Ectodermal cell (in vitro differentiated cells): Measurements from ENCODE around the gene UNC5A.

Experiments
- H3K27ac ChIP-seq: 2 replicates; pipeline ENCODE4 v1.7.0; 2013; ENCODE audit warnings: mild to moderate bottlenecking, low read depth, low read length; ENCODE audit not compliant: insufficient read depth, poor library complexity, severe bottlenecking
- H3K27me3 ChIP-seq: 2 replicates; pipeline ENCODE4 v1.7.0; 2013; ENCODE audit warnings: mild to moderate bottlenecking, low read length; ENCODE audit not compliant: insufficient read depth, control insufficient read depth, poor library complexity, severe bottlenecking
- H3K36me3 ChIP-seq: one replicate; pipeline ENCODE4 v1.7.0; 2013; ENCODE audit warnings: low read length; ENCODE audit not compliant: control insufficient read depth, insufficient read depth
- H3K4me1 ChIP-seq: one replicate; pipeline ENCODE4 v1.7.0; 2013; ENCODE audit warnings: low read length; ENCODE audit not compliant: control insufficient read depth, insufficient read depth
- H3K4me3 ChIP-seq: 2 replicates; pipeline ENCODE4 v1.7.0; 2013; ENCODE audit warnings: low read depth, low read length, control low read depth; ENCODE audit not compliant: insufficient read depth
- H3K9me3 ChIP-seq: 2 replicates; pipeline ENCODE4 v1.7.0; 2013; ENCODE audit warnings: mild to moderate bottlenecking, low read length, moderate library complexity; ENCODE audit not compliant: control insufficient read depth
- WGBS, 2 experiments: methylation state at CpG; one replicate each; pipeline ENCODE4 v1.1.7; 2013; ENCODE audit warnings: missing lambda C conversion rate in 2 of 2; 5-methylcytosine and 5-hydroxymethylcytosine counted together

The UNC5A gene

DNA sequence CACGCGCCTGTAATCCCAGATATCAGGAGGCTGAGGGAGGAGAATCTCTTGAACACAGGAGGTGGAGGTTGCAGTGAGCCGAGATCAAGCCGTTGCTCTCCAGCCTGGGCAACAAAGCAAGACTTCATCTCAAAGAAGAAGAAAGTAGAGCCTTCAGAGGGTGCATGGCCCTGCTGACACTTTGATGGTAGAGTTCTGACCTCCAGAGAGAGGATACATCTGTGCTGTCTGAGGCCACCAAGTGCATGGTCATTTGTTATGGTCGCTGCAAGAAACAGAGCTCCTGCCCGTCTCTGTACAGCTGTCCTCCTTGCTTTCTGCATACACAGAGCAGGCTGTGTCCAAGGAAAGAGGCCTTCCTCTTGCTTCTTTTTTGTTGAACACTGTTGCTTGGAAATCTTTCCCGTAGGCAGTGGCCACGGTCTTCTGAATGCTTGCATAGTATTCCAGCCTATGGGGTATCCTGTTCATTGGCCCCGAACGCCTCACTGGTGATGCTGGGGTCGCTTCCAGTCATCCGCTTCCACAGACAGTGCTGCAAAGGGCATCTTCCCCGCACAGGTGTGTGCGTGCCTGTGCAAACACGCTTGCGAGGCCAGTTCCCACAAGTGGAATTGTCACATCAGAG lies 36.8 kb upstream of the UNC5A start:
- 92 to 95% methylated on average over 16 of the region's 16 CpGs for WGBS, 2 experiments
- H3K4me1 ChIP-seq: no peaks in the 10 kb centered on the region
- H3K36me3 ChIP-seq: no peaks in the 10 kb centered on the region
- no peak overlapping the region for H3K4me3 ChIP-seq
- H3K27ac ChIP-seq: no peak overlapping the region
- H3K9me3 ChIP-seq: no peaks in the 10 kb centered on the region
- peaks cover 16% of the 10 kb centered on the region for H3K27me3 ChIP-seq

DNA sequence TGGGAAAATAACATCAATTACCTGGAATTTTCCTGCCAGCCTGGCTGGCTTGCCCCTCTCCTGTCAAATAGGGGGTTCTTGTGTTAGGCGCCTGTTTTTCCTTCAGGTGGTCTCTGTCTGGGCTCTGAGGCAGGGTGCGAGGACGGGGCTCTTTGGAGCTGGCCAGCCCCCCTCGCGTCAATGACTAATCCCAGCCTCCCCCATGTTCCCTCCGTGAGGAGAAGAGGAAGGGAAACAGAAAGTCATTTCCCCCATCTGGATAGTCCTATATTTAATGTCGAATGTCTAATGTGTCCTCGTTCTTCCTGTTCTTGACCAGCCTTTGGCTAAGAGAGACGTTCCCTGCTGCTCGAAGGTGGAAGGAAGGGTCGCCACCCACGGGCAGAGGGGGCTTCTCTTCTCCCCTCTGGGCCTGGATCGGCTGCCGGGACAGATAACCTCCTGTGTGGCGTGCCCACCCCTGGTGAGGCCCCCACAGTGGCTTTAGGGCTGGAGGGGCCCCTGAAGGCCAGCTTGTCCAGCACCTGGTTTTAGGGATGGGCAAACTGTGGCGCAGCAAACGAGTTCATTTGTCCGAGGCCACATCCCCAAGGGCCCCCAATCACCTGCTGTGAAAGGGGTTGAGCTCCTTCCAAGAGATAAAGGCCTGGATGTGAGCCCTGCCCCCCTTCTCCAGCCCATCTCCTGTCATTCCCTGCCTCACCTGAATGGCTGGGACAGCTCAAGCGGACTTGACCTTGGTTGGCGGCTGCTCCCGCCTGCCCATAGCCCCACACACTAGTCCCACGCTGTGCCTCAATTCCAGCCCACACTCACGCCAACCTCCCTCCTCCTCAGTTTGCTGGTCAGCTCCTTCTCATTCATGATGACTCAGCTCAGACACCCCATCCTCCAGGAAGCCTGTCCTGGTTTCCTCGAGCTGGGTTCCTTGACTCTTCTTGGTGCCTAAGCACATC lies 35.9 kb upstream of the UNC5A start:
- 47 to 51% methylated on average over 24 of the region's 24 CpGs for WGBS, 2 experiments
- peaks cover 16% of the 10 kb centered on the region for H3K27me3 ChIP-seq

DNA sequence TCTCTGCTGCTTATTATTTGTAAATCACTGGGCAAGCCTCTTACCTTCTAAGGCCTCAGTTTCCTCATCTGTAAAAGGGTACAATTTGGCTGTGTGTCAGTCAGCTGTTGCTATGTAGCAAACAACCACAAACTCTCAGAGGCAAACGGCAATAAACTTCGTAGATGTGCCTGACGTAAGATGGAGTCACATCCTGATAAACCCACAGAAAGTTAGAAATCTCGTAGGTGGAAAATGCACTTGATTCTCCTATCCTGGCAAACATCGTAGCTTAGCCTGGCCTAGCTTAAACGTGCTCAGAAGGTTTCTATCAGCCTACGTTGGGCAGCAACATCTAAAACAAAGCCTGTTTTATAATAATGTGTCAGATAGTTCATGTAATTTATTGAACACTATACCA lies 35.0 kb upstream of the UNC5A start:
- Histone ChIP-seq H3K27ac (no peak overlapping the region), H3K36me3 (no peaks in the 10 kb centered on the region), H3K4me1 (no peaks in the 10 kb centered on the region), H3K9me3 (no peaks in the 10 kb centered on the region), H3K4me3 (no peak overlapping the region), H3K27me3 (peaks cover 16% of the 10 kb centered on the region)
- WGBS, 2 experiments: 89 to 91% methylated on average over 7 of the region's 7 CpGs

More for the DNA sequence above, 35.9 kb upstream of the UNC5A start:
- Histone ChIP-seq H3K36me3 (no peaks in the 10 kb centered on the region), H3K4me1 (no peaks in the 10 kb centered on the region), H3K27ac (no peak overlapping the region), H3K9me3 (no peaks in the 10 kb centered on the region), H3K4me3 (no peak overlapping the region)

DNA sequence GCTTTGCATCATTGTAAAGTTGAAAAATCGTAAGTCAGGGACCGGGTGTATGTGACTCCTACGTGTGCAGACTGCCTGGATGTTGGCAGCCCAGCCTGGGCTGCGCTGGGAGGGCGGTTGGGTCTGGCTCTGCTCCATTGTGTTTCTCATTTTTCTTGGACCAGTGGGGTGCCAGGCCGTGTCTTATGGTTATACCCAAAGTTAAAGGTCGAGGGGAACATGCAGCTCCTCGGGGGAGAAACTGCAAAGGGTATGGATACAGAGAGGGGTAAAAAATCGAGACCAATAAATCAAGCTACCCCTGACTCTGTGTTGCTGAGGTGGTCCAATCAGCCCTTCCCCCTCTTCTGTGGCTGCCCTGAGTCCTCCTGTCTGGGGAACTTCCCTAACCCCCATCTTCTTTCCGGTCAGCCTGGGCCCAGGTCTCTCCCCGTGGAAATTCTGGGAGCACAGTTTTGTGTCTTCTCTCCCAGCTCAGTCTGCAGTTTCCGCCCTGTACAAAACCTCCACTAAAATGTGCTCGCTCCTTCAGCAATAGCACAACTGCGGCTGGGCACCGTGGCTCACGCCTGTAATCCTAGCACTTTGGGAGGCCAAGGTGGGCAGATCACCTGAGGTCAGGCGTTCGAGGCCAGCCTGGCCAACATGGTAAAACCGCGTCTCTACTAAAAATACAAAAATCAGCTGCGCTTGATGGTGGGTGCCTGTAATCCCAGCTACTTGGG lies 34.1 kb upstream of the UNC5A start:
- Histone ChIP-seq H3K27me3 (peaks cover 16% of the 10 kb centered on the region), H3K27ac (no peak overlapping the region)
- 78% methylated on average over 21 of the region's 21 CpGs for WGBS, 2 experiments

DNA sequence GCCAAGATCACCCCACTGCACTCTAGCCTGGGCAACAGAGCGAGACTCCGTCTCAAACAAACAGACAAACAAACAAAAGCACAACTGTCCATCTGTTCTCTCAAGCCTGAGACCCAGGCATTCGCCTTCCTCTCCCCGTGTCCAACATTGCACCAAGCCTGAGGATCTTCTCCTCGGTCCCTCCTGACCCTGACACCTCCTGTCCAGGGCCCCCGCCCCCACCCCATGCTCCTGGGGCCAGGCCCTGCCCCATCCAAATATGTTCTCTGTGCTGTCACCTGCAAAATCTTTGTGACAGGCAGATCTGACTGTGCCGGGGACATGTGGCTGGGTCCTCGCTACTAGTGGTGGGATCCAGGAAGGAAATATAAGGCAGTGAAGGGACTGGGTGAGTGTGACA lies 33.4 kb upstream of the UNC5A start:
- Histone ChIP-seq H3K36me3 (no peaks in the 10 kb centered on the region), H3K4me3 (no peak overlapping the region), H3K4me1 (no peaks in the 10 kb centered on the region), H3K9me3 (no peaks in the 10 kb centered on the region), H3K27me3 (peaks cover 16% of the 10 kb centered on the region), H3K27ac (no peak overlapping the region)
- WGBS, 2 experiments: 94 to 95% methylated on average over 8 of the region's 8 CpGs

More for the DNA sequence above, 34.1 kb upstream of the UNC5A start:
- Histone ChIP-seq H3K4me3 (no peak overlapping the region), H3K4me1 (no peaks in the 10 kb centered on the region), H3K9me3 (no peaks in the 10 kb centered on the region), H3K36me3 (no peaks in the 10 kb centered on the region)

DNA sequence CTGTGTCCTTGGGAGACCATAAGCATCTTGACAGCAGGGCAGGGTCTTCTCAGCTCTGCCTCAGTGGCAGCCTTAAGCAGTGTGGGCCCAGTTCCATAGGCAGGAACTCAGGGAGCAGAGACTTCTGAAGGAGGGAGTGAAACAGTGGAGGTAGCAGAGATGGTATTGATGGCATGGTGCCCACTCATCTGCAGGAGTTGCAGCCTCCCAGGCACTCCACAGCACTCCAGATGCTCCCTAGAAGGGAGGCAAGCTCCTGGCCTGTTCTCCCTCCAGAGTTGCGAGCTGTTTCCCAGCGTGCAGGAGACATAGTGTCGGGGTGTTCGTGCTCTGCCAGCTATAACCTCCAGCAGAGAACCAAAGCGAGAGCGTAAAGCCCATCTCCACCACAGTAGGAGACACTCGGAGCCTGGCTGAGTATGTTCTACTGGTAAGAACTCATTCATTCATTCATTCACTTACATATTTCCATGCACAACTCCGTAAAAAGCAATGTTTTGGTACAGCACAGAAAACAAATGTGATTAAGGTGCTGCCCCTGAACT lies 31.4 kb upstream of the UNC5A start:
- Histone ChIP-seq H3K9me3 (no peaks in the 10 kb centered on the region), H3K4me1 (no peaks in the 10 kb centered on the region), H3K4me3 (no peak overlapping the region), H3K36me3 (no peaks in the 10 kb centered on the region), H3K27ac (no peak overlapping the region), H3K27me3 (peaks cover 14% of the 10 kb centered on the region)
- WGBS, 2 experiments: 94 to 95% methylated on average over 8 of the region's 8 CpGs

DNA sequence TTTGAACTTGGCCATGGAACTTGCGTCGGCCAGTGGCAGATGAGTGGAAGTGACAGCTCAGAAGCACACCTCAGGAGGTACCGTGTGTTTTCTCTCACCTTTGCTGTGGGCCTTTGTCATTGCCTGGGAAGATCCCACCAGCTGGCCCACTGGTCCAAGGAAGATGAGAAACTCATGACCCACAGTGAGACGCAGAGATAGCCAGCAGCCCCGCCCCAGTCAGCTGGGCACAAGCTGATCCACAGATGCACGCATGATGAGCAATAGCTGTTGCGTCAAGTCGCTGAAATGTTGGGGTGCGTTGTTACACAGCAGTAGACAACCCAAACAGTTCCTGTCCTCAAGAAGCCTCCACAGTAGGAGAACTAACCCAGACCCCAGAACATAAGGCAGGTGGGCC lies 30.8 kb upstream of the UNC5A start:
- H3K4me3 ChIP-seq: no peak overlapping the region
- H3K9me3 ChIP-seq: no peaks in the 10 kb centered on the region
- peaks cover 4% of the 10 kb centered on the region for H3K4me1 ChIP-seq
- H3K27me3 ChIP-seq: peaks cover 10% of the 10 kb centered on the region
- 96 to 97% methylated on average over 9 of the region's 9 CpGs for WGBS, 2 experiments
- no peaks in the 10 kb centered on the region for H3K36me3 ChIP-seq
- no peak overlapping the region for H3K27ac ChIP-seq

DNA sequence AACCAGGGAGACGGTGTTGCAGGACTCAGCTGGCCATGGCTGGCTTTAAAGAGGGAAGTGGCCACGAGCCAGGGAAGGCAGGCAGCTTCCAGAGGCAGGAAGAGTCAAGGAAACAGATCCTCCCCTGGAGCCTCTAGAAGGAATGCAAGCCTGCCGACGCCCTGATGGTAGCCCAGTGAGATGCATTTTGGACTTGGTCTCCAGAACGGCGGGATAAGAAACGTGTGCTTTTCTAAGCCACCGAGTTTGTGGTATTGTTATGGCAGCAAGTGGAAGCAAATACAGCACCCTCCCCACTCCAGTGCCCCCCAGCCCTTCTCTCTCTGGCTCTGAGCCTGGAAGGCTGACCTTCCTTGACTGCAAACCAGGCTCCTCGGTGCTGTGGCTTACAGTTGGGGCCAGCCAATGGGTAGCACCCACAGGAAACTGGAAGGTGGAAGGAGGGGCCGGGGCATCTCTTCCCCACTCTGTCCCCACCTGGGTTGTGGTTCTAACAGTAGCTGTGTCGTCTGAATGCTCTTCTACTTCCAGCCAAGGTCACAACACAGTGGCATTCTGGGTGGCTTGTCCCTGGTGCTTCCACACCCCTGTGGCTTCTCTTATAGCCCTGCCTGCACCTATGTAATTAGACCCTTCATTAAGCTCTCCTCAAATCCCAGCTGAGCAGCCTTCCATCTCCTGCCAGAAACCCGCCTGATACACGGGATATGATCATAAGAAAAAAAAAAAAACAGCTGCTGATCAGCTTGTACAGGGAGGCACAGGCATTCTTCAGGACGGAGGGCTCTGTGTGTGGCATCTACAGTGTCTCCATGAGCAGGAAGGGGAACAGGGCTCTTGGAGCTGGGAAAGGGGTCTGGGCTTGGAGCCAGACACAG lies 29.9 kb upstream of the UNC5A start:
- Histone ChIP-seq H3K4me3 (no peak overlapping the region), H3K36me3 (no peaks in the 10 kb centered on the region), H3K9me3 (no peaks in the 10 kb centered on the region), H3K27ac (no peak overlapping the region), H3K4me1 (peaks cover 11% of the 10 kb centered on the region), H3K27me3 (peaks cover under 1% of the 10 kb centered on the region)
- 85 to 86% methylated on average over 14 of the region's 14 CpGs for WGBS, 2 experiments

DNA sequence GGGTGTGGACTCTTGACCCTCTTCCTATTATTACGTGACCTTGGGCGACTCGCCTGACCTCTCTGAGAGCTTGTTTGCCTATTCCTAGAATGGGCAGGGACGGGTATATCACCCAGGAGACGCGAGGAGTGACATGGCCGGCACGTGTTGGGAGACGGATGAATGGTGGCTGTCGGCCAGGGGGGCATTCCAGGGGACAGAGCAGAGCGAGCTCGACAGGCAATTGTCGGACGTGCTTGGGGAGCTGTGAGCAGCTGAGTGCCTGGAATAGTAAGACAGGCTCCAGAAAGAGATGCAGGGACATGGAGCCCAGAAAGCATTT lies 29.3 kb upstream of the UNC5A start:
- peaks cover 2% of the 10 kb centered on the region for H3K27me3 ChIP-seq
- peaks cover 11% of the 10 kb centered on the region for H3K4me1 ChIP-seq
- H3K27ac ChIP-seq: no peak overlapping the region
- H3K36me3 ChIP-seq: no peaks in the 10 kb centered on the region
- 77 to 84% methylated on average over 14 of the region's 14 CpGs for WGBS, 2 experiments
- H3K4me3 ChIP-seq: no peak overlapping the region
- no peaks in the 10 kb centered on the region for H3K9me3 ChIP-seq
